ENCODE measurements around the gene CYSLTR2.
"Not testable (repeated sequence)": the region's sequence is repeated elsewhere in the genome, so short reads cannot be mapped to it uniquely, and the experiment has no call there.

The CYSLTR2 gene

GRCh38 chr13:48660361-48661076, 6.8 kb downstream of the CYSLTR2 start:
- Histone ChIP-seq H3K27me3 (ENCODE audit: control insufficient read depth, insufficient read depth, low read length, poor library complexity, severe bottlenecking) (no peaks in the 10 kb centered on the region), H3K9me3 (ENCODE audit: control insufficient read depth, low read length) (no peaks in the 10 kb centered on the region), H3K4me1 (ENCODE audit: control insufficient read depth, insufficient read depth, low read length) (no peaks in the 10 kb centered on the region), H3K27ac (ENCODE audit: insufficient read depth, low read depth, low read length, poor library complexity, severe bottlenecking) (no peak overlapping the region), H3K4me3 (ENCODE audit: insufficient read depth, low read depth, low read length) (no peak overlapping the region), H3K36me3 (ENCODE audit: control insufficient read depth, insufficient read depth, low read length) (no peaks in the 10 kb centered on the region)
- 90 to 92% methylated on average over 4 of the region's 4 CpGs for WGBS, 2 experiments

DNA sequence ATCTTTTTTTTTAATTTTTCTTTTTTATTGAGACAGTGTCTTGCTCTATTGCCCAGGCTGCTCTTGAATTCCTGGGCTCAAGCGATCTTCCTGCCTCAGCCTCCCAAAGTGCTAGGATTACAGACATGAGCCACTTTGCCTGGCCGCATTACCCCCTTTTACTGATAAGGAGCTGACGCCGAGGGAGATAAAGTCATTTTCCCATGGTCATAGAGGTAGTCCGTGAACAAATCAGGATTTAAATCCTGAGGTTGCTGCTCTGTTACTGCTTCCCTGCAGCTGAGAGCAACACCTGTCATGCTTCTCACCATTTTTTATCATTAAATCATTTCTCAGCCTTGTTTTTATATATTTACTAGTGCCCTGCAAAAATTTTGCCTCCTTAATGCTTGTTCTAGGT, 7.4 kb downstream of the CYSLTR2 start:
- Histone ChIP-seq H3K4me3 (ENCODE audit: insufficient read depth, low read depth, low read length) (no peak overlapping the region), H3K27ac (ENCODE audit: insufficient read depth, low read depth, low read length, poor library complexity, severe bottlenecking) (no peak overlapping the region), H3K4me1 (ENCODE audit: control insufficient read depth, insufficient read depth, low read length) (no peaks in the 10 kb centered on the region), H3K27me3 (ENCODE audit: control insufficient read depth, insufficient read depth, low read length, poor library complexity, severe bottlenecking) (no peaks in the 10 kb centered on the region), H3K9me3 (ENCODE audit: control insufficient read depth, low read length) (peaks cover 1% of the 10 kb centered on the region), H3K36me3 (ENCODE audit: control insufficient read depth, insufficient read depth, low read length) (no peaks in the 10 kb centered on the region)
- 94 to 95% methylated on average over 5 of the region's 5 CpGs for WGBS, 2 experiments

DNA sequence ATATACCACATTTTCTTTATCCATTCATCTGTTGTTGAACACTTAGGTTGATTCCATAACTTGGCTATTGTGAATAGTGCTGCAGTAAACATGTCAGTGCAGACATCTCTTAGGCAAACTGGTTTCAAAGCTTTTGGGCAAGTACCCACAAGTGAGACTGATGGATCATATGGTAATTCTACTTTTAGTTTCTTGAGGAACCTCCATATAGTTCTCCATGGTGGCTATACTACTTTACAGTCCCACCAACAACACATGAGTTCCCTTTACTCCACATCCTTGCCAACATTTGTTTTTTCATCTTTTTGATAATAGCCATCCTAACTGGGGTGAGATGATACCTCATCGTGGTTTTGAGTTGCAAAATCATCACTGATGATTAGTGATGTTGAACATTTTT, 8.5 kb downstream of the CYSLTR2 start:
- H3K4me1 ChIP-seq (ENCODE audit: control insufficient read depth, insufficient read depth, low read length), result no peaks in the 10 kb centered on the region
- H3K27me3 ChIP-seq (ENCODE audit: control insufficient read depth, insufficient read depth, low read length, poor library complexity, severe bottlenecking), result no peaks in the 10 kb centered on the region
- no peak overlapping the region for H3K4me3 ChIP-seq (ENCODE audit: insufficient read depth, low read depth, low read length)
- no peak overlapping the region for H3K27ac ChIP-seq (ENCODE audit: insufficient read depth, low read depth, low read length, poor library complexity, severe bottlenecking)
- WGBS, 2 experiments, result 92 to 95% methylated on average over 1 of the region's 1 CpG
- H3K36me3 ChIP-seq (ENCODE audit: control insufficient read depth, insufficient read depth, low read length), result no peaks in the 10 kb centered on the region
- peaks cover 2% of the 10 kb centered on the region for H3K9me3 ChIP-seq (ENCODE audit: control insufficient read depth, low read length)

DNA sequence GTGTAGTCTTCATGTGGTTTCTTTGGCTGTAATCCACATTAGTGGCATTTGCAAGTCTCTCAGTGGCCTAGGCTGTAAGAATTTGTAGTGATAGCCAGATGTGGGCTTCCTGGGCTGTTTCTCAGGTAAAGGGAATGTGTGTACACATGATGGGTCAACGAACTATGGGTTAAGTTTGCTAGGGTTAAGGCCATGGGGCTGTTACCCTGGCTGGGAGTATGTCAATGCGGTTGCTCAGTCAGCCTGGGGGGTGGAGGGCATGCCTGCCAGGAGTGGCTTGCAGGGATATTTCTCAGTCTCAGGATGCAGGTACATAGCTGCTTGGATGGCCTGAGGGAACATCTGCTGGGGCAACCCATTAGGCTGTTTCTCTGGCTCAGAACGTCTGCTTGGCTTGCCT, 13.4 kb downstream of the CYSLTR2 start:
- Histone ChIP-seq H3K4me3 (ENCODE audit: insufficient read depth, low read depth, low read length) (no peak overlapping the region), H3K27ac (ENCODE audit: insufficient read depth, low read depth, low read length, poor library complexity, severe bottlenecking) (no peak overlapping the region), H3K9me3 (ENCODE audit: control insufficient read depth, low read length) (peaks cover 2% of the 10 kb centered on the region), H3K4me1 (ENCODE audit: control insufficient read depth, insufficient read depth, low read length) (no peaks in the 10 kb centered on the region), H3K27me3 (ENCODE audit: control insufficient read depth, insufficient read depth, low read length, poor library complexity, severe bottlenecking) (no peaks in the 10 kb centered on the region), H3K36me3 (ENCODE audit: control insufficient read depth, insufficient read depth, low read length) (no peaks in the 10 kb centered on the region)
- 62 to 65% methylated on average over 3 of the region's 3 CpGs for WGBS, 2 experiments

GRCh38 chr13:48671421-48671820, 17.7 kb downstream of the CYSLTR2 start:
- not testable (repeated sequence) for H3K27ac ChIP-seq (ENCODE audit: insufficient read depth, low read depth, low read length, poor library complexity, severe bottlenecking); H3K4me3 ChIP-seq (ENCODE audit: insufficient read depth, low read depth, low read length); H3K36me3 ChIP-seq (ENCODE audit: control insufficient read depth, insufficient read depth, low read length); H3K4me1 ChIP-seq (ENCODE audit: control insufficient read depth, insufficient read depth, low read length); H3K27me3 ChIP-seq (ENCODE audit: control insufficient read depth, insufficient read depth, low read length, poor library complexity, severe bottlenecking); H3K9me3 ChIP-seq (ENCODE audit: control insufficient read depth, low read length)
- 83 to 91% methylated on average over 2 of the region's 2 CpGs for WGBS, 2 experiments

- no peaks in the 10 kb centered on the region for H3K27me3 ChIP-seq (ENCODE audit: control insufficient read depth, insufficient read depth, low read length, poor library complexity, severe bottlenecking)
- no peak overlapping the region for H3K27ac ChIP-seq (ENCODE audit: insufficient read depth, low read depth, low read length, poor library complexity, severe bottlenecking)
- no peaks in the 10 kb centered on the region for H3K4me1 ChIP-seq (ENCODE audit: control insufficient read depth, insufficient read depth, low read length)
- H3K36me3 ChIP-seq (ENCODE audit: control insufficient read depth, insufficient read depth, low read length), result no peaks in the 10 kb centered on the region
- no peaks in the 10 kb centered on the region for H3K9me3 ChIP-seq (ENCODE audit: control insufficient read depth, low read length)
- no peak overlapping the region for H3K4me3 ChIP-seq (ENCODE audit: insufficient read depth, low read depth, low read length)
- WGBS, 2 experiments, result 84 to 89% methylated on average over 1 of the region's 1 CpG
These were observed 21.5 kb downstream of the CYSLTR2 start for GRCh38 chr13:48675247-48675646.

DNA sequence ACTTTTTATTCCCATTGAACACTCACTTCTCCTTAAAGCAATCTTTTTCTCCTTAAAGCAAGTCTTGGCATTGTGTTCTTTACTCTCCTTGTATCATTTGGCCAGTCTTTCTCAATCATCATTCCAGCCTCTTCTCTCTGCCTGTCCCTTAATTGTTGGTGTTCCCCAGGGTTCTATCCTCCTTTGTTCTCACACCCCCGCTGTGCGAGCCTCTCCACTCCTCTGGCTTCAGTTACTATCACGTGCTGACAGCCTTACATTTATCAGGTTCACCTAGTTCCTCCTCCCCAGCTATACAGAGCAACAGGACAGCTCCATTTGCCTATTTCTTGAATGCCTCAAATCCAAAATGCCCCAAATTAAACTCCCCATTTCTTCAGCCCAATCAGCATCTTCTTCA, 24.6 kb downstream of the CYSLTR2 start:
- Histone ChIP-seq H3K36me3 (ENCODE audit: control insufficient read depth, insufficient read depth, low read length) (no peaks in the 10 kb centered on the region), H3K27ac (ENCODE audit: insufficient read depth, low read depth, low read length, poor library complexity, severe bottlenecking) (no peak overlapping the region), H3K4me3 (ENCODE audit: insufficient read depth, low read depth, low read length) (no peak overlapping the region), H3K4me1 (ENCODE audit: control insufficient read depth, insufficient read depth, low read length) (no peaks in the 10 kb centered on the region), H3K9me3 (ENCODE audit: control insufficient read depth, low read length) (no peaks in the 10 kb centered on the region), H3K27me3 (ENCODE audit: control insufficient read depth, insufficient read depth, low read length, poor library complexity, severe bottlenecking) (no peaks in the 10 kb centered on the region)
- WGBS, 2 experiments, result 58 to 64% methylated on average over 3 of the region's 3 CpGs

GRCh38 chr13:48679941-48680680, 26.4 kb downstream of the CYSLTR2 start:
- H3K4me1 ChIP-seq (ENCODE audit: control insufficient read depth, insufficient read depth, low read length), result no peaks in the 10 kb centered on the region
- H3K27me3 ChIP-seq (ENCODE audit: control insufficient read depth, insufficient read depth, low read length, poor library complexity, severe bottlenecking), result no peaks in the 10 kb centered on the region
- no peak overlapping the region for H3K4me3 ChIP-seq (ENCODE audit: insufficient read depth, low read depth, low read length)
- 93 to 94% methylated on average over 9 to 10 of the region's 10 CpGs for WGBS, 2 experiments
- no peak overlapping the region for H3K27ac ChIP-seq (ENCODE audit: insufficient read depth, low read depth, low read length, poor library complexity, severe bottlenecking)
- no peaks in the 10 kb centered on the region for H3K36me3 ChIP-seq (ENCODE audit: control insufficient read depth, insufficient read depth, low read length)
- no peaks in the 10 kb centered on the region for H3K9me3 ChIP-seq (ENCODE audit: control insufficient read depth, low read length)

DNA sequence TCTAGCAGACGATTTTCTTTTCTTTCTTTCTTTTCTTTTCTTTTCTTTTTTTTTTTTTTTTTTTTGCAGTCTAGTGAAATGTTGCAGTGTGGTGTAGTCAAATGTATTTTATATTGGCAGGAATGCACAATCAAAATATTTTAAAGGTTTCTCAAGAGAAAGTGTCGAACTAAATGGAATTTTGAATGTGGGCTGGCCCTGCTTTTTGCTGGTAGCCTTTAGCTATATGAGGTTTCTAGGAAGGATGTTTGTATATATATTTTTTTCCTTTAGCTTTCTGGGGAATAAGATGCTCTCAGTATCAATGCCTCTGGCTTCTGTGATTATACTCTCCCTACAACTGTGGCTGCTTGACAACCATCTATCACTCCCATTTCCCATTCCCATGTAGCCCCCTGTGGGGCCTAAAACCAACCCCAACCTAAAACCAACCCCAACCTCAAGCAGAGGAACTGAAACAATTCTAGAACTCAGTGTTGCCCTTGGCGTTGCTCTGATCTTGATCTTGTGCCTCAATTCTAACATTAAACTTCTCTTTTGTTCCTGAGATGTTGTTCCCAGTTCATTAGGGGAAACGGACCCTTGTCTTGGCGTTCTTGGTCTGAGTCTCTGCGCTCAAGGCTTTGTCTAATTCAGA, 27.1 kb downstream of the CYSLTR2 start:
- Histone ChIP-seq H3K9me3 (ENCODE audit: control insufficient read depth, low read length) (no peaks in the 10 kb centered on the region), H3K27me3 (ENCODE audit: control insufficient read depth, insufficient read depth, low read length, poor library complexity, severe bottlenecking) (no peaks in the 10 kb centered on the region), H3K4me1 (ENCODE audit: control insufficient read depth, insufficient read depth, low read length) (no peaks in the 10 kb centered on the region), H3K4me3 (ENCODE audit: insufficient read depth, low read depth, low read length) (no peak overlapping the region), H3K36me3 (ENCODE audit: control insufficient read depth, insufficient read depth, low read length) (no peaks in the 10 kb centered on the region), H3K27ac (ENCODE audit: insufficient read depth, low read depth, low read length, poor library complexity, severe bottlenecking) (no peak overlapping the region)
- 92 to 94% methylated on average over 5 of the region's 6 CpGs for WGBS, 2 experiments

- H3K27ac ChIP-seq (ENCODE audit: insufficient read depth, low read depth, low read length, poor library complexity, severe bottlenecking), result no peak overlapping the region
- no peaks in the 10 kb centered on the region for H3K4me1 ChIP-seq (ENCODE audit: control insufficient read depth, insufficient read depth, low read length)
- H3K9me3 ChIP-seq (ENCODE audit: control insufficient read depth, low read length), result no peaks in the 10 kb centered on the region
- H3K36me3 ChIP-seq (ENCODE audit: control insufficient read depth, insufficient read depth, low read length), result no peaks in the 10 kb centered on the region
- 83 to 91% methylated on average over 1 of the region's 1 CpG for WGBS, 2 experiments
- no peak overlapping the region for H3K4me3 ChIP-seq (ENCODE audit: insufficient read depth, low read depth, low read length)
- H3K27me3 ChIP-seq (ENCODE audit: control insufficient read depth, insufficient read depth, low read length, poor library complexity, severe bottlenecking), result no peaks in the 10 kb centered on the region
These were observed 28.2 kb downstream of the CYSLTR2 start for GRCh38 chr13:48681905-48682304.

Data from ectodermal cell (in vitro differentiated cells).